NCI-H2029 (cell line): Measurements from ENCODE around the gene MCOLN3.
"Not testable (repeated sequence)": the region's sequence is repeated elsewhere in the genome, so short reads cannot be mapped to it uniquely, and the experiment has no call there.

Source experiments
- DNase-seq: peaks from one replicate; lab custom pipeline; 2025; lab: John Stamatoyannopoulos, UW

The MCOLN3 gene

GRCh38 chr1:84991097-84991920, 57.0 kb downstream of the MCOLN3 start:
- no peak for DNase-seq

- DNase-seq, result no peak
Observed at GRCh38 chr1:84988588-84988987, 59.7 kb downstream of the MCOLN3 start.

- not testable (repeated sequence) for DNase-seq
Observed at GRCh38 chr1:84986561-84986960, 61.7 kb downstream of the MCOLN3 start.

GRCh38 chr1:84985365-84985764, 62.9 kb downstream of the MCOLN3 start:
- peak; percentile 12 for DNase-seq

- no peak for DNase-seq
Observed at GRCh38 chr1:84982395-84982794, 65.9 kb downstream of the MCOLN3 start.

- no peak for DNase-seq
Observed at GRCh38 chr1:84975035-84975434, 73.3 kb downstream of the MCOLN3 start.

- DNase-seq, result no peak
Observed at GRCh38 chr1:84973498-84974334, 74.6 kb downstream of the MCOLN3 start.

GRCh38 chr1:84972377-84972987, 75.8 kb downstream of the MCOLN3 start:
- no peak for DNase-seq

GRCh38 chr1:84971957-84972356, 76.3 kb downstream of the MCOLN3 start:
- DNase-seq, result no peak

- DNase-seq, result no peak
Observed at GRCh38 chr1:84969489-84970250, 78.6 kb downstream of the MCOLN3 start.

GRCh38 chr1:84968865-84969264, 79.4 kb downstream of the MCOLN3 start:
- no peak for DNase-seq

GRCh38 chr1:84968101-84968500, 80.2 kb downstream of the MCOLN3 start:
- DNase-seq, result no peak
